Fibroblast of skin of scalp (primary cell): Measurements from ENCODE around the gene PET117.
"Not testable (repeated sequence)": the region's sequence is repeated elsewhere in the genome, so short reads cannot be mapped to it uniquely, and the experiment has no call there.

Experiments
- DNase-seq: peaks from one replicate; pipeline ENCODE4 v3.0.0-alpha.2; 2013

PET117 gene

DNA sequence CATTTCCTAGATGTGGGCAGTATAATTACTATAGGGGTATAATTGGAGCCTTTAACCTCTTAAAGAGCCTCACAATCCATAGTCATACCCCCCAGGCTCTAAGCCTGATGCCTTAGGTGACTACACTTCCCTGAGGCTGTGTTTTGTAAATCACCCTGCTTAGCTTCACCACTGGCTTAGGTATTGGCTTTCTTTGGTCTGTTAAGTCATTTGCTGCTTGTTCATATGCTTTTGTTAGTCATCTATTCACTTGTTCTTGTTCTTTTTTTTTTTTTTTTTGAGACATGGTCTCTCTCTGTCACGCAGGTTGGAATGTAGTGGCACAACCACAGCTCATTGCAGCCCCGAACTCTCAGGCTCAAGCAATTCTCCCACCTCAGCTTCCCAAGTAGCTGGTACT is 26.7 kb downstream of the PET117 start:
- DNase-seq: no peak

DNA sequence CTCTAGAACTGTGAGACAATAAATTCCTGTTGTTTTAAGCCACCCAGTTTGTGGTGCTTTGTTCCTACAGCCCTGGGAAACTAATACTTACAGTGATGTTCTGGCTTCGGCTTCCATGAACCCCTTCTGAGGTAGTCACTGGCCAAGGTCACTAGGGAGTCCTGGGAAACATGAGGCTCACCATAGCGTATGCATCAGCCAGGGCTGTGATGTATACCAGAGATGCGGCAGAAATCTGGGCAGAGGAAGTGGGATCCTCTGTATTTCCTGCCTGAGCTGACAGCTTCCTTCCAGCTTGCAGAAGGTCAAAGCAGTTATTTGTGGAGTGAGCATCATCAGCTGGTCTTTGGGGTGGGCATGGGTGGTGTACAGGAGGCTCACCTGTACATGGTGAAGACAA is 27.9 kb downstream of the PET117 start:
- no peak for DNase-seq

DNA sequence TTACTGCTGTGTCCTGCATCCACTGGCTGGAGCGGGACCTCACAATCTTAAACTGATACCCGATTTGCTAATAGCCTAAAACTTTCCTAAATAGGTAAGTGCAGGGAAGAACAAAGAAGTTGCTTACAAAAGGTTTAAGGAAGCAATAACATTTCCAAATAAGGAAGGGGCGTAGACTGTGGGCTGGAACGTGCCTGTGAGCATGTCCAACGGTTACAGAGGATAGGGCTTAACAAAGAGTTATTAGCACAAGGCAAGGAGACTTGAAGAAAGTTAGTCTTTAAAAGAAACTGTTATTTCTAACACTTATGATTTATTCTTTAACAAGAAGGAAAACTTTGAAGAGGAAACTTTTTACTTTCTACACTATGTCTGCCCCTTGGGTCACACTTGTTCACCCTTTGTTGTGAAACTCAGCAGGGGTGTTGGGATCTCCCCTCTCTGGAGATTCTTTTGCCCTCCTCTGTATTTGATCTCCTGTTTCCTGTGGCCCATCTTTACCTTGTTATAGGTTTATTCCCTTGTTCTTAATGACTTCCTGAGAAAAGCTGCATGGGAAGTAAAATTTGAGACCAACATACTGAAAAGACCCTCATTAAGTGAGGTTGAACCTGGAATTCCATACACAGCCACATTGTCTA is 28.7 kb downstream of the PET117 start:
- DNase-seq: peak; percentile 7

DNA sequence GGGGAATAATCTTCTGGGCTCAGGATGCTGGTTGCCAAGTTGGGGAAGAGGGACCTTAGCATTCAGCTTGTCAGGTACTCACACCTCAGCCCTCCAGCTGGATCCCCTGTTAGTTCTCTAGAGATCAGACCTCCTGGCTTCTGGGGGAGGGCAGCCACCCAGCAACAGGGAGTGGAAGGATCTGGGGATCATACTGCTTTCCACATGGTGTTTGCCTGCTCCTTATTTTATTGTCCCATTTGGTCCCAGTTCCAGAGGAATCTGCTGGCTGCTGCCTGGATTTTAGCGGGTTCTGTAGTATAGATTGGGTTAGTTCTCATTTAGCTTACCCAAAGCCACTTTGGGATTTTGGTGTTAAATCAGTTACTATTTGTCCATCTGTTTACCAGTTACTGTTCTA is 29.3 kb downstream of the PET117 start:
- DNase-seq: no peak

DNA sequence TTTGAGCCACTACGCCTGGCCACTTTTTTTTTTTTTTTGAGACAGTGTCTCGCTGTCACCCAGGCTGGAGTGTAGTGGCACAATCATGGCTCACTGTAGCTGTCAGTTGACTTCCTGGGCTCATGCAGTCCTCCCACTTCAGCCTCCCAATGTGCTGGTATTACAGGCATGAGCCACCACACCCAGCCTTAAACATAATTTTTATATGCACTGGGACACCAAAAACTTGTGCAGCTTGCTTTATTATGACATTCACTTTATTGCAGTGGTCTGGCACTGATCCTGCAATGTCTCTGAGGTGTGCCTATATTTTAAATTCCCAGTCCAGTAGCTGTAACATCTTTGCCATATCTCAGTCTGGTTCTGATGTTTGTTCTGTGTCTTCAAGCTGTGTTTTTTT is 34.7 kb downstream of the PET117 start:
- no peak for DNase-seq

DNA sequence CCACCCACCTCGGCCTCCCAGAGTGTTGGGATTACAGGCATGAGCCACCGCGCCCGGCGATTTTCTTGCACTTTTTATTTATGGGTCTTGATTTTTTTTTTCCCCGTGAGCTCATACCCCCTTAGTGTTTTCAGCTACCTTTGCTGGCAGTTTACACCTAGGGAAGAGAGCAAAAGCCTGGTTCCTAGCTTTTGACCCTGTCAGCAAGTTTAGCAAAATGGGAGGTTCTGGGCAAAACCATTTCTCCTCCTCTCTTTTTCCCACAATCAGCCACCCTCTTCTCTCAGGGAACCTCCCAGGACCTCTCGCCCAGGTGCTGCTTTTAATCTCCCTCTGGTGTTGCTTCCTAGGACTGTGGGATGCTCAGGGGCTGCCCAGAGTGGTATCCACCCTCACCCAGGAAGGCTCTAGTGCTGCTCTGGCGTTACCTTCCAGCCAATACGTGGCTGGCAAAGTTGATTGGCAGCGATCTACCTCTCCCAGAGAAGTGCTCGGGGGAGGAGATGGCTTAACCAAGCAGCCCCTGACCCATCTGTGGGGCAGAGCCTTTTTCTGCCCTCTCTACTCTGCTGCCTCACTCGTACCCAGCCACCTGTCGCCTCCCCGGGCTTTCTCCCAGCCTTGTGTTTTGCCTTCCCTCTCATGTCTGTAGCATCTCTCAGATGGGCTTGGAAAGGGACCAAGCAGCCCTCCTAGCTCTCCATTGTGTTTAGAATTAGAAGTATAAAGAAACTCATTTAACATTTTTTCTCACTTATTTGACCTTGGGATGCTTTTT is 37.4 kb downstream of the PET117 start:
- no peak for DNase-seq

DNA sequence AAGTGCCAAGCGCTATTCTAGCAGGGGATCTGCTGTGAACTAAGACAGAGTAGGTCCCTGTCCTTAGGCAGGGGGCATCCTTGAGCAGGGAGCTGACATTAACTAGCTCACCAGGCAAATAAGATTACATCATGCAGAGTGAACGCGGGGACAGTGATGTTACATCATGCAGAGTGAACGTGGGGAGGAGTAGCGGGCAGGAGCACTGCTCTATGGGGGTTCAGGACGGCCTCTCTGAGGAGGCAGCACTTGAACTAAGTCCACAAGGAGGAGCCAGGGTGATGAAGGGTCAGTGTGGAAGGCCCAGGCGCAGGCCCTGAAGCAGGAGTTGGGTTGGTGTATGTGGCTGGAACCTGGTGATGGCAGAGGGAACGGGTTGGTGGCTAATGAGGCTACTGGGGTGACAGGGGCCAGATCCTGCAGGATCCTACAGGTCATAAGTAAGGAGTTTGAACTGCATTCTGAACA is 38.7 kb downstream of the PET117 start:
- DNase-seq: peak; percentile 18

DNA sequence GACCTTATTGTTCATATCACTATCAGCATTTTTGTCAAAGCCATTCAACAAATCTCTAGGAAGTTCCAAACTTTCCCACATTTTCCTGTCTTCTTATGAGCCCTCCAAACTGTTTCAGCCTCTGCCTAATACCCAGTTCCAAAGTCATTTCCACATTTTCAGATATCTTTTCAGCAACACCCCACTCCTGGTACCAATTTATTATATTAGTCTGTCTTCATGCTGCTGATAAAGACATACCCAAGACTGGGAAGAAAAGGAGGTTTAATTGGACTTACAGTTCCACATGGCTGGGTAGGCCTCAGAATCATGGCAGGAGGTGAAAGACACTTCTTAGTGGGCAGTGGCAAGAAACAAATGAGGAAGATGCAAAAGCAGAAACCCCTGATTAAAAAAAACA is 42.7 kb downstream of the PET117 start:
- not testable (repeated sequence) for DNase-seq

DNA sequence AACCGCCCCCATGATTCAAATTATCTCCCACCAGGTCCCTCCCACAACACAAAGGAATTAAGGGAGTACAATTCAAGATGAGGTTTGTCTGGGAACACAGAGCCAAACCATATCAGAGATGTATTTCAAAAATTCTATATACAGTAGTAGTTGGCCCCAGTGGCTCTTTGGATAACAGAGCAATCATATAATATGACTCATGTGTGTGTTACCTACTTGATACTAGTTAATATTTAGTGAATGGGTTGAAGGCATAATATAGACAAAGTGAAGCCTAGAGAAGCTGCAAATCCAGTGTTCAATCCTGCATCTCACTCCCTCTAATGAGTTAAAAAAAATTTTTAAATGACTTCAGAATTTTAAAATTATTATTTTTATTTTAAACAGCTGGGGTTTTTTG is 43.2 kb downstream of the PET117 start:
- no peak for DNase-seq

DNA sequence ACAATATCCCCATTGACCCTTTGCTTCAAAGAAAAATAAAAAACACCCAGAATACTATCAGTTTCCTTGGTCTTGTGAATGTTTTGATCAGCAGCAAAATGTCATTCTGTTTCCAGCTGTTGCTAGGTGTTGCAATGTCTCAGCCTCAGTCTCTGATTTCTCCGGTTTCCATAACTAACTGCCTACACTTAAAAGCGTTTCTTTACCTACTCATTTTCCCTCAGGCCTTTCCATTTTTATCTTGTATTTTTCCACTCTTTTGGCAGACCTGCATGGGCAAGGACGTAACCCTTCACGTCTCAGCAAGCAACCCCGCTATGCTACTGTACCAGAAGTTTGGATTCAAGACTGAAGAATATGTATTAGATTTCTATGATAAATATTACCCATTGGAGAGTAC is 49.4 kb downstream of the PET117 start:
- no peak for DNase-seq

DNA sequence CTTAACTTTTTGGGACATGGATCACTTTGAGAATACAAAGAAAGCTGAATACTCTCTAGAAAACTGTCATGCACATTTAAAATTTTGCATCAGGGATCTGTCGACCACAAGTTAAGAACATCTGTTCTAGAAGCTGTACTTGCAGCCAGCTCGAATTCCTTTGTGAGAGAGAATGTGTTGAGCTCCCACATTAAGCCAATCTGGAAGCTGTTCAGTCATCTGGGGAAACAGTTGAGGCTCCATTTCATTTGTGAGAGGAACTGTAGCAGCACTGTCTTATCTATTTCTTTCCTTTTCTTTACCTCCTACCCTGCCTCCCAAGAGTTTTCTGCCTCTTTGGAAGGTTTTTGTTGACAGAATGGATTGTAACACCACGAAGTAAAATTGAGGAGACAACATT is 50.8 kb downstream of the PET117 start:
- DNase-seq: no peak

DNA sequence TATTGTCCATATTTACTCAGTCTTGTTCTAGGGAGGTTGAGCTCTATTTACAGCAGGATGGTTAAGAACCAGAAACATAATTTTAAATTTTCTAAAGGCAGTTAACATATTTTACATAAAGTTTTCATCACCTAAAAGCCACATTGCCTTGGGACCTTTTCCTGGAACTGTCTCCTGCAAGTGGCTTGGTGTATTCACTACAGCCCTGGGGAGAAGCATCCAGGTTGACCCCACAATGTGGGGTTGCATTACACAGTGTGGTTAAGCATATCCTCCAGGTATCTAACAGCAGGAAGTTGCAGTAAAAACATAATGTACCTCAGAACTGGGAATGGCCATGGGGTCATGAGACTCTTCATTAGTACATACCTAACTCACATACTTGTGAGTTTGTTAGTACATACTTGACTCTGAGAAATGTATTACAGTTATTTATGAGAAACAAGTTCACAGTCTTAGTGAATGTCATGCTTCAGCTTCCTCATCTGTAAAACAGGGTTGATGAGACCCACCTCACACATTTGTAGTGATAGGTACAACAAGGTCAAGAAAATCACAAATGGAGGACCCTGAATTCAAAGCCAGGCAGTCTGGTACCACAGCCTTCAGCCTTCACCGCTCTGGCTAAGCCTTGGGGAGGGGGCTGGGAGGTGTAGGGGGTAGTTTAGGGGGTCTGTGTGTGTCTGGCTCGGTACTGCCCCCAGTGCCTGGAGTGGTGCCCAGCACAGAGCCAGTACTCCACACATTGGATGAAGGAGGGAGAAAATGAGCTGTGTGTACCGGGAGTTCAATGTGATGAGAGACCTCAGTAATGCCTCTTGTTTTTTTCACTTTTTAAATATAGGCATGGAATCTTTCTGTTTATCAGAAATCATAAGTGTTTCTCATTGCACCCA is 52.9 kb downstream of the PET117 start:
- no peak for DNase-seq

DNA sequence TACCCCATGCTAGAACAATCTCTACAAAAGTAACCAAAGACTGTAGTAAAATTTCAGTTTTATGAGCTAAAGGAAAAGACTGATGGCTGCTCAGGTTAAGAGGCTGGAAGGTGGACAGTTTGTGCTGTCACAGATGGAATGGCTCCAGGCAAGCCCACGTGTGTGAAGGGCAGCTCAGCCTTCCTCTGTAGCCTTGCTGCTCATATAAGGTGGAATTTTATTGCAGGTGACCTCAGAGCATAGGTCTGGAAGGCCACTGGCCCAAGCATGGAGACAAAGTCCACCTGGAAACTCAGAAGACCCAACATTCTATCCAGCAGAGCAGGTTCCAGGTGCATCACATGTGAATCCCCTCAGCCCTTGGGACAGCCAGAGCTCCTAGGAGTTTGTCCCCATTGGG is 53.6 kb downstream of the PET117 start:
- no peak for DNase-seq
